IMR-90 (cell line): ENCODE data around the gene AGAP1.

ENCODE experiments used
- CEBPB ChIP-seq: IDR thresholded peaks from 2 replicates; pipeline ENCODE4 v1.6.1; 2012; ENCODE audit warnings: low read depth, low read length, improper control_type of control experiment
- CHD1 ChIP-seq: IDR thresholded peaks from 2 replicates; pipeline ENCODE4 v1.6.1; 2012; ENCODE audit warnings: low read depth, low read length, improper control_type of control experiment
- CTCF ChIP-seq: conservative IDR thresholded peaks from 2 replicates; pipeline ENCODE4 v1.5.1; 2012; ENCODE audit warnings: mild to moderate bottlenecking, low read depth, low read length, improper control_type of control experiment
- FOS ChIP-seq: fragments of 150-350 bp; IDR thresholded peaks from 2 replicates; pipeline ENCODE4 v1.6.1; 2016; ENCODE audit warnings: low read depth, low read length
- MAFK ChIP-seq: IDR thresholded peaks from 2 replicates; pipeline ENCODE4 v1.6.1; 2012; ENCODE audit warnings: low read depth, low read length, improper control_type of control experiment
- MAZ ChIP-seq: IDR thresholded peaks from 2 replicates; pipeline ENCODE4 v1.6.1; 2012; ENCODE audit warnings: low read depth, mild to moderate bottlenecking, low read length, improper control_type of control experiment, moderate library complexity, borderline replicate concordance
- MXI1 ChIP-seq: IDR thresholded peaks from 2 replicates; pipeline ENCODE4 v1.6.1; 2012; ENCODE audit warnings: low read depth, mild to moderate bottlenecking, low read length, moderate library complexity, borderline replicate concordance
- NFE2L2 ChIP-seq: fragments of 150-350 bp; IDR thresholded peaks from 2 replicates; pipeline ENCODE4 v1.6.1; 2016; ENCODE audit warnings: low read depth, mild to moderate bottlenecking, low read length
- POLR2A ChIP-seq: IDR thresholded peaks from 2 replicates; pipeline ENCODE4 v1.6.1; 2012; ENCODE audit warnings: mild to moderate bottlenecking, low read depth, low read length
- RAD21 ChIP-seq: IDR thresholded peaks from 2 replicates; pipeline ENCODE4 v1.6.1; 2012; ENCODE audit warnings: low read length, improper control_type of control experiment
- RCOR1 ChIP-seq: IDR thresholded peaks from 2 replicates; pipeline ENCODE4 v1.6.1; 2012; ENCODE audit warnings: mild to moderate bottlenecking, low read length, improper control_type of control experiment; ENCODE audit not compliant: insufficient replicate concordance
- RFX5 ChIP-seq: IDR thresholded peaks from 2 replicates; pipeline ENCODE4 v1.8.0; 2012; ENCODE audit warnings: low read depth, mild to moderate bottlenecking, low read length, moderate library complexity
- USF2 ChIP-seq: fragments of 150-350 bp; IDR thresholded peaks from 2 replicates; pipeline ENCODE4 v1.6.1; 2017; ENCODE audit warnings: mild to moderate bottlenecking, antibody characterized with exemption, low read length, low read depth

DNA sequence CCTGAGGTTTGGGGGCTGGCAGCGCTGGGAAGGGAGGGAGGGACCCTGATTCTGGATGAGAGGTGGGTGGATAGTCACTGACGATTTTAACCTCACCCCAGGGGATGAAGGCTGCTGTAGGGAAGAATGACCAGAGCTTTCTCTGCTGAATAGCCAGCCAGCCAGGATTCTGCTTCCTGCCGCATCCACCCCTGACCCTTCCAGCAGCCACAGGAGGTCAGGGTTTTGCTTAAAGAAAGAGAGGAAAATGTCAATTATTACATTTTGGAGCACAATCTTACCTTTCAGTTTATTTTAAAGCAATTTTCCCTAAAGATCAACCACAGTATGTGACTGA is 456.6 kb downstream of the AGAP1 start:
- TF ChIP-seq CTCF = no peak
- no peak for TF ChIP-seq RCOR1
- TF ChIP-seq RAD21 = no peak
- TF ChIP-seq MAFK = no peak
- no peak for TF ChIP-seq RFX5
- TF ChIP-seq POLR2A = no peak
- TF ChIP-seq NFE2L2 = no peak
- TF ChIP-seq MXI1 = no peak
- no peak for TF ChIP-seq CHD1
- no peak for TF ChIP-seq FOS
- TF ChIP-seq CEBPB = no peak
- no peak for TF ChIP-seq USF2
- TF ChIP-seq MAZ = no peak
